ENCODE results near the gene OPA1. TPM values are rescaled to one million over a fixed set of nuclear protein-coding genes. Genes with fewer than 3 reads are reported as not detected.

The OPA1 gene
- total RNA-seq, 1 experiment from 2014 or later, result 72.0 TPM

- intact Hi-C loops (cut with micrococcal nuclease), result no loop called here
- no peaks in the 10 kb centered on the region for H3K79me2 ChIP-seq (ENCODE audit: insufficient read depth, low read length)
- CTCF ChIA-PET, result no interaction called here
- H3K36me3 ChIP-seq (ENCODE audit: control insufficient read depth in 1 of 2, insufficient read depth in 2 of 2, low read length in 2 of 2), result 0 out of 4 replicates have a peak, but pooled peaks cover 0 to 3% of the 10 kb centered on the region in 2 experiments
- H3K4me2 ChIP-seq (ENCODE audit: low read length), result no peak overlapping the region
- TF ChIP-seq EZH2phosphoT487 (IDR thresholded peaks at IDR 0.05; ENCODE audit: borderline replicate concordance), result no peak
- no peak for TF ChIP-seq TCF7L2 (IDR thresholded peaks at IDR 0.05; ENCODE audit: borderline replicate concordance, extremely low read depth, insufficient read depth, insufficient read length)
- no peak for TF ChIP-seq CTCF (IDR thresholded peaks at IDR 0.05 in 2 of 3, conservative IDR thresholded peaks at IDR 0.05 in 1 of 3; ENCODE audit: borderline replicate concordance in 1 of 3, insufficient read depth in 1 of 3, low read depth in 2 of 3, low read length in 2 of 3)
- TF ChIP-seq, protein P1, sequence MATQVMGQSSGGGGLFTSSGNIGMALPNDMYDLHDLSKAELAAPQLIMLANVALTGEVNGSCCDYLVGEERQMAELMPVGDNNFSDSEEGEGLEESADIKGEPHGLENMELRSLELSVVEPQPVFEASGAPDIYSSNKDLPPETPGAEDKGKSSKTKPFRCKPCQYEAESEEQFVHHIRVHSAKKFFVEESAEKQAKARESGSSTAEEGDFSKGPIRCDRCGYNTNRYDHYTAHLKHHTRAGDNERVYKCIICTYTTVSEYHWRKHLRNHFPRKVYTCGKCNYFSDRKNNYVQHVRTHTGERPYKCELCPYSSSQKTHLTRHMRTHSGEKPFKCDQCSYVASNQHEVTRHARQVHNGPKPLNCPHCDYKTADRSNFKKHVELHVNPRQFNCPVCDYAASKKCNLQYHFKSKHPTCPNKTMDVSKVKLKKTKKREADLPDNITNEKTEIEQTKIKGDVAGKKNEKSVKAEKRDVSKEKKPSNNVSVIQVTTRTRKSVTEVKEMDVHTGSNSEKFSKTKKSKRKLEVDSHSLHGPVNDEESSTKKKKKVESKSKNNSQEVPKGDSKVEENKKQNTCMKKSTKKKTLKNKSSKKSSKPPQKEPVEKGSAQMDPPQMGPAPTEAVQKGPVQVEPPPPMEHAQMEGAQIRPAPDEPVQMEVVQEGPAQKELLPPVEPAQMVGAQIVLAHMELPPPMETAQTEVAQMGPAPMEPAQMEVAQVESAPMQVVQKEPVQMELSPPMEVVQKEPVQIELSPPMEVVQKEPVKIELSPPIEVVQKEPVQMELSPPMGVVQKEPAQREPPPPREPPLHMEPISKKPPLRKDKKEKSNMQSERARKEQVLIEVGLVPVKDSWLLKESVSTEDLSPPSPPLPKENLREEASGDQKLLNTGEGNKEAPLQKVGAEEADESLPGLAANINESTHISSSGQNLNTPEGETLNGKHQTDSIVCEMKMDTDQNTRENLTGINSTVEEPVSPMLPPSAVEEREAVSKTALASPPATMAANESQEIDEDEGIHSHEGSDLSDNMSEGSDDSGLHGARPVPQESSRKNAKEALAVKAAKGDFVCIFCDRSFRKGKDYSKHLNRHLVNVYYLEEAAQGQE (IDR thresholded peaks at IDR 0.05; ENCODE audit: low read depth), result no peak
- TF ChIP-seq SRF (IDR thresholded peaks at IDR 0.05; ENCODE audit: low read depth), result no peak
- TF ChIP-seq EGR1 (IDR thresholded peaks at IDR 0.05; ENCODE audit: low read depth), result no peak
- TF ChIP-seq ZFX (IDR thresholded peaks at IDR 0.05), result no peak
- no peak for TF ChIP-seq FOSL1 (IDR thresholded peaks at IDR 0.05; ENCODE audit: low read depth)
- TF ChIP-seq POLR2AphosphoS5 (IDR thresholded peaks at IDR 0.05; ENCODE audit: low read depth, low read length), result no peak
- no peak for TF ChIP-seq EZH2 (IDR thresholded peaks at IDR 0.05)
- no peak for TF ChIP-seq JUND (IDR thresholded peaks at IDR 0.05)
- TF ChIP-seq POLR2A (IDR thresholded peaks at IDR 0.05; ENCODE audit: borderline replicate concordance, extremely low read depth, insufficient read depth, insufficient read length), result no peak
- no peak for TF ChIP-seq CEBPB (IDR thresholded peaks at IDR 0.05; ENCODE audit: low read depth)
- H3K9me3 ChIP-seq (ENCODE audit: control insufficient read depth in 1 of 2, insufficient read depth in 1 of 2, low read depth in 1 of 2, low read length in 2 of 2), result no peaks in the 10 kb centered on the region
- POLR2A ChIA-PET, result no interaction called here
- no peaks in the 10 kb centered on the region for H3K4me1 ChIP-seq (ENCODE audit: control insufficient read depth in 1 of 2, insufficient read depth in 2 of 2, low read length in 2 of 2)
- H3K9me2 ChIP-seq (ENCODE audit: insufficient read depth), result no peaks in the 10 kb centered on the region
- DNase-seq (ENCODE audit: low read depth, low spot score) (no peak), ATAC-seq (no peak)
- no peak overlapping the region for H3K27ac ChIP-seq (ENCODE audit: low read depth, low read length)
- no TSS peak for BruUV-seq (replicated peaks)
- RAD21 ChIA-PET (ENCODE audit: low non-redundant PET in 1 of 2, low total read pairs in 2 of 2, uncharacterized antibody in 2 of 2, unreplicated experiment in 2 of 2), result no interaction called here
- H2AFZ ChIP-seq (ENCODE audit: low read depth, low read length, poor library complexity, severe bottlenecking), result no peak overlapping the region
- no peaks in the 10 kb centered on the region for H4K20me1 ChIP-seq (ENCODE audit: insufficient read depth)
- no peak overlapping the region for H3K9ac ChIP-seq (ENCODE audit: low read length)
- H3K27me3 ChIP-seq (ENCODE audit: insufficient read depth, low read length), result no peaks in the 10 kb centered on the region
- H3K4me3 ChIP-seq (replicated peaks in 1 of 2; ENCODE audit: low read depth in 1 of 2, low read length in 2 of 2), result no peak overlapping the region
Measured at GRCh38 chr3:193702967-193703366, 110.0 kb downstream of the OPA1 start.

All from HCT116 (cell line).